CD4-positive, CD25-positive, alpha-beta regulatory T cell (primary cell): ENCODE results near the gene TNFSF11. TPM values are rescaled to one million over a fixed set of nuclear protein-coding genes. Genes with fewer than 3 reads are reported as not detected.
"Not testable (repeated sequence)": the region's sequence is repeated elsewhere in the genome, so short reads cannot be mapped to it uniquely, and the experiment has no call there.

ENCODE experiments used
- ATAC-seq, 2 donors: fragments of 150-1000 bp; cut with Tn5 transposase; one replicate each; pipeline ENCODE4 v1.10.0; 2021; ENCODE audit warnings: low read depth in 2 of 2, moderate number of reproducible peaks in 2 of 2, moderate library complexity in 1 of 2
- DNase-seq, 3 donors: peaks; one replicate each; pipeline versions ENCODE4 v3.0.0 to v3.0.0-alpha.2; 2012 to 2022; ENCODE audit warnings: mixed read lengths in 1 of 3
- H3K27ac ChIP-seq: one replicate; pipeline ENCODE4 v1.7.0; 2013; ENCODE audit warnings: mild to moderate bottlenecking, low read length; ENCODE audit not compliant: insufficient read depth, poor library complexity, severe bottlenecking
- H3K27me3 ChIP-seq: one replicate; pipeline ENCODE4 v1.7.0; 2013; ENCODE audit warnings: low read length; ENCODE audit not compliant: control insufficient read depth, insufficient read depth
- H3K36me3 ChIP-seq: one replicate; pipeline ENCODE4 v1.7.0; 2013; ENCODE audit warnings: mild to moderate bottlenecking, low read length, moderate library complexity; ENCODE audit not compliant: control insufficient read depth, insufficient read depth
- H3K4me1 ChIP-seq: 2 replicates; pipeline ENCODE4 v1.7.0; 2013; ENCODE audit warnings: mild to moderate bottlenecking, low read length; ENCODE audit not compliant: insufficient read depth, control insufficient read depth, poor library complexity, severe bottlenecking
- H3K4me3 ChIP-seq: one replicate; pipeline ENCODE4 v1.7.0; 2013; ENCODE audit warnings: low read depth, mild to moderate bottlenecking, low read length, moderate library complexity
- H3K9me3 ChIP-seq, 2 experiments: 1 replicate in 1 of 2; 2 replicates in 1 of 2; pipeline ENCODE4 v1.7.0; 2013; ENCODE audit warnings: low read length in 2 of 2, mild to moderate bottlenecking in 1 of 2, moderate library complexity in 1 of 2; ENCODE audit not compliant: control insufficient read depth in 2 of 2
- H3K27ac Mint-ChIP-seq, 3 donors: one replicate each; pipeline ENCODE4 v1.8.0; 2020 to 2022; ENCODE audit warnings: mild to moderate bottlenecking in 3 of 3, mixed read lengths in 3 of 3, moderate library complexity in 2 of 3
- H3K27me3 Mint-ChIP-seq: one replicate; pipeline ENCODE4 v1.8.0; 2022; ENCODE audit warnings: mild to moderate bottlenecking, mixed read lengths
- H3K36me3 Mint-ChIP-seq: one replicate; pipeline ENCODE4 v1.8.0; 2020; ENCODE audit warnings: mixed read lengths
- H3K4me1 Mint-ChIP-seq, 4 donors: one replicate each; pipeline ENCODE4 v1.8.0; 2020 to 2022; ENCODE audit warnings: mixed read lengths in 4 of 4, mild to moderate bottlenecking in 1 of 4
- H3K4me3 Mint-ChIP-seq, 4 donors: one replicate each; pipeline ENCODE4 v1.8.0; 2020 to 2022; ENCODE audit warnings: mild to moderate bottlenecking in 4 of 4, mixed read lengths in 4 of 4, moderate library complexity in 3 of 4
- H3K9me3 Mint-ChIP-seq, 7 donors: one replicate each; pipeline ENCODE4 v1.8.0; 2020 to 2022; ENCODE audit warnings: mixed read lengths in 7 of 7, mild to moderate bottlenecking in 3 of 7, moderate library complexity in 2 of 7
- polyA plus RNA-seq, 4 donors: library from polyadenylated mRNA; unstranded; fragments of 300-500 nt; fragmentation: Illumina TruSeq; gene quantifications; one replicate each; pipeline ENCODE4 v1.2.3, GENCODE V29; 2021
- total RNA-seq: library from RNA; stranded (reverse); gene quantifications from one replicate; pipeline ENCODE4 v1.2.3, GENCODE V29; 2022

The TNFSF11 gene
- total and polyA plus RNA-seq, 5 donors from 2014 or later: 0.13 to 1.3 (median 0.23) TPM; not detected in 2

- peaks cover 4% of the 10 kb centered on the region for H3K27me3 Mint-ChIP-seq
- peak in 1 of 2 donors; percentile 28 for ATAC-seq
- H3K9me3 Mint-ChIP-seq: peaks cover 0 to 4% (median 0%) of the 10 kb centered on the region in 7 donors
- H3K4me1 Mint-ChIP-seq: no peaks in the 10 kb centered on the region
- no peaks in the 10 kb centered on the region for H3K9me3 ChIP-seq
- H3K4me3 Mint-ChIP-seq: no peak overlapping the region
- DNase-seq: no peak
- no peak overlapping the region for H3K27ac ChIP-seq
- H3K27ac Mint-ChIP-seq: no peak overlapping the region
- no peaks in the 10 kb centered on the region for H3K36me3 Mint-ChIP-seq
- H3K36me3 ChIP-seq: no peaks in the 10 kb centered on the region
- H3K4me1 ChIP-seq: no peaks in the 10 kb centered on the region
- no peaks in the 10 kb centered on the region for H3K27me3 ChIP-seq
- no peak overlapping the region for H3K4me3 ChIP-seq
Observed at GRCh38 chr13:42548731-42549551, 25.0 kb upstream of the TNFSF11 start.

GRCh38 chr13:42549552-42549936 is 24.4 kb upstream of the TNFSF11 start:
- H3K4me3 Mint-ChIP-seq: no peak overlapping the region

GRCh38 chr13:42551611-42552010 is 22.3 kb upstream of the TNFSF11 start:
- no peak overlapping the region for H3K27ac Mint-ChIP-seq
- peaks cover 0 to 4% (median 0%) of the 10 kb centered on the region in 7 donors for H3K9me3 Mint-ChIP-seq
- ATAC-seq: no peak
- H3K4me1 Mint-ChIP-seq: no peaks in the 10 kb centered on the region
- H3K27me3 Mint-ChIP-seq: peaks cover 4% of the 10 kb centered on the region
- Histone ChIP-seq H3K9me3 (no peaks in the 10 kb centered on the region), H3K27me3 (no peaks in the 10 kb centered on the region), H3K36me3 (no peaks in the 10 kb centered on the region), H3K27ac (no peak overlapping the region), H3K4me1 (no peaks in the 10 kb centered on the region), H3K4me3 (no peak overlapping the region)
- DNase-seq: no peak
- H3K36me3 Mint-ChIP-seq: no peaks in the 10 kb centered on the region
- H3K4me3 Mint-ChIP-seq: no peak overlapping the region

More at GRCh38 chr13:42549552-42549936, 24.4 kb upstream of the TNFSF11 start:
- H3K27me3 ChIP-seq: no peaks in the 10 kb centered on the region
- no peaks in the 10 kb centered on the region for H3K36me3 Mint-ChIP-seq
- H3K4me3 ChIP-seq: no peak overlapping the region
- H3K9me3 ChIP-seq: no peaks in the 10 kb centered on the region
- ATAC-seq: no peak
- H3K27ac Mint-ChIP-seq: no peak overlapping the region
- H3K27ac ChIP-seq: no peak overlapping the region
- no peaks in the 10 kb centered on the region for H3K36me3 ChIP-seq
- H3K4me1 ChIP-seq: no peaks in the 10 kb centered on the region
- peaks cover 0 to 4% (median 0%) of the 10 kb centered on the region in 7 donors for H3K9me3 Mint-ChIP-seq
- H3K4me1 Mint-ChIP-seq: no peaks in the 10 kb centered on the region
- DNase-seq: no peak
- peaks cover 4% of the 10 kb centered on the region for H3K27me3 Mint-ChIP-seq

GRCh38 chr13:42553098-42554046 is 20.6 kb upstream of the TNFSF11 start:
- Mint-ChIP-seq H3K36me3 (no peaks in the 10 kb centered on the region), H3K4me3 (no peak overlapping the region), H3K9me3 (peaks cover 0 to 4% (median 0%) of the 10 kb centered on the region in 7 donors), H3K27me3 (peaks cover 4% of the 10 kb centered on the region), H3K4me1 (no peaks in the 10 kb centered on the region), H3K27ac (no peak overlapping the region)
- H3K9me3 ChIP-seq: no peaks in the 10 kb centered on the region
- H3K36me3 ChIP-seq: no peaks in the 10 kb centered on the region
- ATAC-seq: no peak
- no peak for DNase-seq
- no peaks in the 10 kb centered on the region for H3K4me1 ChIP-seq
- no peak overlapping the region for H3K27ac ChIP-seq
- no peaks in the 10 kb centered on the region for H3K27me3 ChIP-seq
- no peak overlapping the region for H3K4me3 ChIP-seq

GRCh38 chr13:42559057-42559456 is 14.9 kb upstream of the TNFSF11 start:
- peaks cover 0 to 9% (median 1%) of the 10 kb centered on the region in 7 donors for H3K9me3 Mint-ChIP-seq
- no peak for DNase-seq
- no peak overlapping the region for H3K27ac ChIP-seq
- H3K4me1 ChIP-seq: no peaks in the 10 kb centered on the region
- no peak for ATAC-seq
- H3K4me3 Mint-ChIP-seq: no peak overlapping the region
- no peaks in the 10 kb centered on the region for H3K27me3 ChIP-seq
- no peaks in the 10 kb centered on the region for H3K4me1 Mint-ChIP-seq
- H3K36me3 ChIP-seq: no peaks in the 10 kb centered on the region
- peaks cover 5% of the 10 kb centered on the region for H3K27me3 Mint-ChIP-seq
- no peak overlapping the region for H3K27ac Mint-ChIP-seq
- H3K4me3 ChIP-seq: no peak overlapping the region
- peaks cover 0 to 5% of the 10 kb centered on the region in 2 experiments for H3K9me3 ChIP-seq
- no peaks in the 10 kb centered on the region for H3K36me3 Mint-ChIP-seq

GRCh38 chr13:42559573-42560218 is 14.3 kb upstream of the TNFSF11 start:
- not testable (repeated sequence) for H3K36me3 ChIP-seq, H3K4me1 ChIP-seq, H3K27ac Mint-ChIP-seq, H3K36me3 Mint-ChIP-seq, ATAC-seq, H3K27me3 ChIP-seq, H3K9me3 ChIP-seq, H3K4me1 Mint-ChIP-seq, H3K4me3 Mint-ChIP-seq, H3K27me3 Mint-ChIP-seq, H3K9me3 Mint-ChIP-seq, H3K4me3 ChIP-seq, DNase-seq, H3K27ac ChIP-seq

- not testable (repeated sequence) for H3K4me1 ChIP-seq, ATAC-seq, H3K27ac ChIP-seq, H3K36me3 Mint-ChIP-seq, DNase-seq, H3K36me3 ChIP-seq, H3K4me3 Mint-ChIP-seq, H3K9me3 ChIP-seq, H3K27me3 Mint-ChIP-seq, H3K9me3 Mint-ChIP-seq, H3K4me3 ChIP-seq, H3K27me3 ChIP-seq, H3K4me1 Mint-ChIP-seq, H3K27ac Mint-ChIP-seq
Observed at GRCh38 chr13:42560320-42560719, 13.6 kb upstream of the TNFSF11 start.
